ENCODE results near the gene MITF.
A peak's percentile ranks its signal among the peaks of the same experiment; 100 is the strongest.

The MITF gene, protein sequence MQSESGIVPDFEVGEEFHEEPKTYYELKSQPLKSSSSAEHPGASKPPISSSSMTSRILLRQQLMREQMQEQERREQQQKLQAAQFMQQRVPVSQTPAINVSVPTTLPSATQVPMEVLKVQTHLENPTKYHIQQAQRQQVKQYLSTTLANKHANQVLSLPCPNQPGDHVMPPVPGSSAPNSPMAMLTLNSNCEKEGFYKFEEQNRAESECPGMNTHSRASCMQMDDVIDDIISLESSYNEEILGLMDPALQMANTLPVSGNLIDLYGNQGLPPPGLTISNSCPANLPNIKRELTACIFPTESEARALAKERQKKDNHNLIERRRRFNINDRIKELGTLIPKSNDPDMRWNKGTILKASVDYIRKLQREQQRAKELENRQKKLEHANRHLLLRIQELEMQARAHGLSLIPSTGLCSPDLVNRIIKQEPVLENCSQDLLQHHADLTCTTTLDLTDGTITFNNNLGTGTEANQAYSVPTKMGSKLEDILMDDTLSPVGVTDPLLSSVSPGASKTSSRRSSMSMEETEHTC

DNA sequence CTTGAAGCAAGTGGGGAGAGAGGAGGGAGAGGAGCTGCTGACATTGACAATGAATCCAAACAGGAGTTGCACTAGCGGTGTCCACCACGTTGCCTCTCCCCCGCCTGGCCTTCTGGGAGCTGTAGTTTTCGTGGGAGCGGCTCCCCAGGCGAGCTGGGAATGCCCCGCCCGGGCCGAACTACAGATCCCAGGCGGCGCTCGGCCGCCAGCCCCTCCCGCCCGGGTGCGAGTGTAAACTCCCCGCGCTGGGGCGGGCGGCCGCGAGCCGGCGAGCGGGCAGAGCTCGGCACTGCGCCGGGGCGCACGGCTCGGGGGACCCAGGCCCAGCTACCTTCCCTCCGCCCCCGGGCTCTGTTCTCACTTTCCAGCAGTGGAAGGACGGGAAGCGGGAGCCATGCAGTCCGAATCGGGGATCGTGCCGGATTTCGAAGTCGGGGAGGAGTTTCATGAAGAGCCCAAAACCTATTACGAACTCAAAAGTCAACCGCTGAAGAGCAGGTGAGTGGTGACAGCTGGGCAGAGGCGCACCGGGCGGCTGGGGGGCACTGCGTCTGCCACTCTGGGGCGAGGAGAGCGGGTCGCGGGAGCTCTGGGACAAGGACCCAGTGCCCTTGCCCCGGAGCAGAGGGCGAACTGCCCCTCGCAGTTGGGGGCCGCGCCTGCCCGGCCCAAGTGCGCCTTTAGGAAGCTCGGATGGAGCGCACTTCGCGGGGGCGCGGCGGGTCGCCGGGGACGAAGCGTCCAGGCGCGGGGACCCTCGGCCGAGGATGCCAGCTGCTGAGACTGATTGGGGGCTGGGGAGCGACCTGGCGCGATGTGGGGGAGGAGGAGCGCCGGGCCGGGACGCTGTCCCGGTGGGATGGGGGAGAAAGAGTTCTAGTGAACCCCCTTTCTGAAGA lies at the start of gene MITF:
MITF (plus strand) TSS at position 261 of the 899 bp plus-strand sequence; CDS start at position 395, 134 bp downstream.
- peak within 1 kb of the TSS; percentile 95 for H3K4me3 ChIP-seq (ENCODE audit: low read depth, low read length)
- H3K4me1 ChIP-seq (ENCODE audit: control insufficient read depth, insufficient read depth, low read length): peaks cover 16% of the 10 kb centered on the region
- peaks cover 42% of the 10 kb centered on the region for H3K27me3 ChIP-seq (ENCODE audit: control insufficient read depth, insufficient read depth, low read length)
- H3K9me3 ChIP-seq (ENCODE audit: control insufficient read depth, insufficient read depth, low read length): no peaks in the 10 kb centered on the region
- H3K27ac ChIP-seq (ENCODE audit: low read depth, low read length): no peak within 1 kb of the TSS
- no peak within 1 kb of the TSS for H3K9ac ChIP-seq (ENCODE audit: low read depth, low read length)
- H3K36me3 ChIP-seq (ENCODE audit: control insufficient read depth, insufficient read depth, low read length): no peaks in the 10 kb centered on the region

DNA sequence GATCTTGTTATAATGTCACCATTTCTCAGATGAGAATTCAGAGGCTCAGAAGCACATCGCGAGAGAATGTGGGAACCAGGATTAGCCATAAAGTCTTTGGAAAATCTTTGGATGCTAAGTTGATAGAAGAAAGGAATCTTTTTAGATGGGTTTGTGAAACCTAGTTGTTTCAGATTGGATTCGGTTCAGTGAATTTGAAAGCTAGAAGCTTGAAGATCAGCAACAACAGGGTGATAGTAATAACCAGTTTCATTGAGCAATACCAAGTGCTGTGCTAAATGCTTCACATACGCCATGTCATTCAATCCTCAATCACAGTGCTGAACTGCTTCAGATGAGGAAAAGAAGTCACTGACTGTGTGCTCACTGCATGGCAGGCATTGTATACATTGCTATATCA lies 47.4 kb upstream of the MITF start:
- no peak overlapping the region for H3K4me3 ChIP-seq (ENCODE audit: low read depth, low read length)

DNA sequence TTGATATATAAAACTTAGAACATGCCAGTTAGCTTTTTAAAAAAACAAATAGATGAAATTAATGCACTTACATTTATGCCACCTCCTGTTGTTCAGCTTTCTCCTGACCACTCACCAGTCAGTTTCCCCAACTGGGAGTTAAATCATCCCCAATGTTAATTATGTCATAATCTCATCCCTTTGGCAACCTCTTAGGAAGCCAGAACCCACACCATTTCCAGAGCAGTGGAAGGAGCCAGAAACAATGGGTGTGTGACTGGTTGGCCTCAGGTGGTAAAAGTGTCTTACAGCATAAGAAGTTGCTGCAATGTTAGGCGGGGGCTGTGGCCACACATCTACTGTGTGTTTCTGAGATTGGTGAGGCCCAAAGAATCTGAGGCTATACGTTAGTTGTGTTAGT lies 46.5 kb upstream of the MITF start:
- no peak overlapping the region for H3K27ac ChIP-seq (ENCODE audit: low read depth, low read length)

More for the DNA sequence above, 47.4 kb upstream of the MITF start:
- H3K27ac ChIP-seq (ENCODE audit: low read depth, low read length): no peak overlapping the region
- H3K4me1 ChIP-seq (ENCODE audit: control insufficient read depth, insufficient read depth, low read length): no peaks in the 10 kb centered on the region
- H3K36me3 ChIP-seq (ENCODE audit: control insufficient read depth, insufficient read depth, low read length): no peaks in the 10 kb centered on the region
- no peaks in the 10 kb centered on the region for H3K9me3 ChIP-seq (ENCODE audit: control insufficient read depth, insufficient read depth, low read length)
- H3K9ac ChIP-seq (ENCODE audit: low read depth, low read length): no peak overlapping the region
- peaks cover 7% of the 10 kb centered on the region for H3K27me3 ChIP-seq (ENCODE audit: control insufficient read depth, insufficient read depth, low read length)

DNA sequence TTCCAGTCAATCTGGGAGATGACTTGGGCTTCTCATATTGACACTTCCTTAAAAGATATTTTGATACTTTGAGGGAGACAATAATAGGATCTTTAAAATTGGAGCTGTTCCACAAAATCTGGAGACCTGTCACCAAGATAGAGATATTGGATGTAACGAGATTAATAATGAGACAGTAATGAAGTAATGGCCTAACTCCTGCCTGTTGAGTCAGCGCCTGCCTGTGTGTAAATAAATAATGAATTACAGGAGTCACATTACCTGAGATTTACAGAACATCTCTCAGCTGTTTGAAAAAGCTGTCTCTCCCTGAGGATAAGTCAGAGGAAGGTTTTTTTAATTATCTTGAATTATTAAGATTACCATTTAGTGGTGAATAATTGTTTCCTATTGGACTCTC lies 43.8 kb upstream of the MITF start:
- Histone ChIP-seq H3K9me3 (ENCODE audit: control insufficient read depth, insufficient read depth, low read length) (no peaks in the 10 kb centered on the region), H3K27ac (ENCODE audit: low read depth, low read length) (no peak overlapping the region), H3K9ac (ENCODE audit: low read depth, low read length) (no peak overlapping the region), H3K4me1 (ENCODE audit: control insufficient read depth, insufficient read depth, low read length) (no peaks in the 10 kb centered on the region), H3K27me3 (ENCODE audit: control insufficient read depth, insufficient read depth, low read length) (no peaks in the 10 kb centered on the region), H3K4me3 (ENCODE audit: low read depth, low read length) (no peak overlapping the region), H3K36me3 (ENCODE audit: control insufficient read depth, insufficient read depth, low read length) (no peaks in the 10 kb centered on the region)

More for the DNA sequence above, 46.5 kb upstream of the MITF start:
- Histone ChIP-seq H3K27me3 (ENCODE audit: control insufficient read depth, insufficient read depth, low read length) (peaks cover 3% of the 10 kb centered on the region; the same call in 1 of the 2 replicates), H3K36me3 (ENCODE audit: control insufficient read depth, insufficient read depth, low read length) (no peaks in the 10 kb centered on the region), H3K9me3 (ENCODE audit: control insufficient read depth, insufficient read depth, low read length) (no peaks in the 10 kb centered on the region), H3K4me1 (ENCODE audit: control insufficient read depth, insufficient read depth, low read length) (no peaks in the 10 kb centered on the region), H3K4me3 (ENCODE audit: low read depth, low read length) (no peak overlapping the region), H3K9ac (ENCODE audit: low read depth, low read length) (no peak overlapping the region)

DNA sequence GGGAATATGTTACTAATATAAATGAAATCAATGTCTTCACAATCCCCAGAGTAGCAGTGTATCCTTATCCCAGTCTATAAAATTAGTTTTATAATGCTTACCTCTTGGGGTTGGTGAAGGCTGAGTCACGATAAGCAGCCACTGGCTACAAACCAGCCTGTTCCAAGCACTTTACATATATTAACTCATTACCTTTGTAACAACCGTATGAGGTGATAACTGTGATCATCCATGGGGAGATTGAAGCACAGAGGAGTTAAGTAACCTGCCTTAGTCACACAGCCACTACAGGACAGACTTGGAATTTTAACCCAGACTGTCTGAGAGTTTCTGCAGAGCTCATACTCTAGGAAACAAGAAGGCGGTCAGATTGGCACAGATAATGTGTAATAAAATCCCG lies 43.3 kb upstream of the MITF start:
- Histone ChIP-seq H3K27me3 (ENCODE audit: control insufficient read depth, insufficient read depth, low read length) (no peaks in the 10 kb centered on the region), H3K9ac (ENCODE audit: low read depth, low read length) (no peak overlapping the region)

DNA sequence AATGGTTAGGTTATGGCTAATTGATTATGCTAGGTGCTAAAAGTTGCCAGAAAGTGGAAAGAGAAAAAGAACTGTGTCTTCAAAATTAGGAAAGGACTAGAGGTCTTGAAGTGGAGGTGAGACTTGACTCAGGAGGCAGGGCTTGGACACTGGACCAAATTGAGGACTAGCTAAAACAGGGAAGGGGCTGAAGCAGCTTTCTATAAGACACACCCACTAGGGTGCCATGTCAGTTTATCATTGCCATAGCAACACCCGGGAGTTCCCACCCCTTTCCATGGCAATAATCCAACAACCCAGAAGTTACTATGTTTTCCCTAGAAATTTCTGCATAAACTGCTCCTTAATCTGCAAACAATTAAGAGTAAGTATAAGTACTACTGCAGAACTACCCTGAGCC lies 42.9 kb upstream of the MITF start:
- H3K9ac ChIP-seq (ENCODE audit: low read depth, low read length): no peak overlapping the region
- H3K27me3 ChIP-seq (ENCODE audit: control insufficient read depth, insufficient read depth, low read length): no peaks in the 10 kb centered on the region
- no peaks in the 10 kb centered on the region for H3K9me3 ChIP-seq (ENCODE audit: control insufficient read depth, insufficient read depth, low read length)
- H3K36me3 ChIP-seq (ENCODE audit: control insufficient read depth, insufficient read depth, low read length): no peaks in the 10 kb centered on the region
- no peak overlapping the region for H3K4me3 ChIP-seq (ENCODE audit: low read depth, low read length)
- H3K27ac ChIP-seq (ENCODE audit: low read depth, low read length): no peak overlapping the region
- no peaks in the 10 kb centered on the region for H3K4me1 ChIP-seq (ENCODE audit: control insufficient read depth, insufficient read depth, low read length)

More for the DNA sequence above, 43.3 kb upstream of the MITF start:
- Histone ChIP-seq H3K4me1 (ENCODE audit: control insufficient read depth, insufficient read depth, low read length) (no peaks in the 10 kb centered on the region), H3K4me3 (ENCODE audit: low read depth, low read length) (no peak overlapping the region), H3K9me3 (ENCODE audit: control insufficient read depth, insufficient read depth, low read length) (no peaks in the 10 kb centered on the region), H3K27ac (ENCODE audit: low read depth, low read length) (no peak overlapping the region), H3K36me3 (ENCODE audit: control insufficient read depth, insufficient read depth, low read length) (no peaks in the 10 kb centered on the region)

DNA sequence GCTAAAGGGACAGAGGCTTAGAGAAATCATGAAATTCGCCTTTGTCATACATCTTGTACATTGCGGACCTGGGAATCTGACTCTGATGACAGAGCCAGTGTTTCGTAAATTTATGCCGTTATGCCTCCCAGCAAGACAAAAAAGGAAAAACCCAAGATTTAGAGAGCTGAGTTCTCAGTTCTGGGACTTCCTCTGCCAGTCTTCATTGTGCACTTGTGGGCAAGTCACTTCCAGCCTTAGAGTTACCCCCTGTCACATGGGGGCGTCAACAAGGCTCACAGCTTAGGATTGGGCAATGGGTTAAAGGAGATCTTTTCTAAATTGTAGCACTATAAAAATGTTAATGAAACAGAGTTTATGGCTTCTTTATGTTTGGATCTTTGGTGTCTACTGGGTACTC lies 41.9 kb upstream of the MITF start:
- no peaks in the 10 kb centered on the region for H3K36me3 ChIP-seq (ENCODE audit: control insufficient read depth, insufficient read depth, low read length)
- no peak overlapping the region for H3K9ac ChIP-seq (ENCODE audit: low read depth, low read length)
- no peaks in the 10 kb centered on the region for H3K4me1 ChIP-seq (ENCODE audit: control insufficient read depth, insufficient read depth, low read length)
- no peak overlapping the region for H3K4me3 ChIP-seq (ENCODE audit: low read depth, low read length)
- H3K27ac ChIP-seq (ENCODE audit: low read depth, low read length): no peak overlapping the region
- H3K27me3 ChIP-seq (ENCODE audit: control insufficient read depth, insufficient read depth, low read length): no peaks in the 10 kb centered on the region
- no peaks in the 10 kb centered on the region for H3K9me3 ChIP-seq (ENCODE audit: control insufficient read depth, insufficient read depth, low read length)

DNA sequence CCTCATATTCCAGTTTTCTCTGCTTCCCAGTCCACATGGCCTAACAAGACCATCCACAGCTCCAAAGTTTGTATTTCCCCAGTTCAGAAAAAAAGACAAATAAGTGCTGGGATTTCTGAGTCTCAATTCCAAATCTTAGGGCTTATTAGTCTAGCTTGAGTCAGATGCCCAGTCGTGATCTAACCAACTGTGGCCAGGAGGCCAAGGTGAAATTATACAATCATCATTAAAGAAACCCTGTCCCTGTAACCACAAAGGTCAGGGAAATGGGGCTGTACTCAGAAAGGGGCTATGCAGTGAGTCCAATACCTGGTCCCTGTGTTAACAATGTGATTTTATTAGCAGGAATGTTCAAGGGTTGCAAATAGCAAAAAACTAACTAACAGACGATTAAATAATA lies 40.5 kb upstream of the MITF start:
- no peaks in the 10 kb centered on the region for H3K4me1 ChIP-seq (ENCODE audit: control insufficient read depth, insufficient read depth, low read length)
- H3K27ac ChIP-seq (ENCODE audit: low read depth, low read length): no peak overlapping the region
- no peaks in the 10 kb centered on the region for H3K9me3 ChIP-seq (ENCODE audit: control insufficient read depth, insufficient read depth, low read length)
- H3K36me3 ChIP-seq (ENCODE audit: control insufficient read depth, insufficient read depth, low read length): no peaks in the 10 kb centered on the region
- no peak overlapping the region for H3K9ac ChIP-seq (ENCODE audit: low read depth, low read length)
- H3K4me3 ChIP-seq (ENCODE audit: low read depth, low read length): no peak overlapping the region
- H3K27me3 ChIP-seq (ENCODE audit: control insufficient read depth, insufficient read depth, low read length): no peaks in the 10 kb centered on the region

DNA sequence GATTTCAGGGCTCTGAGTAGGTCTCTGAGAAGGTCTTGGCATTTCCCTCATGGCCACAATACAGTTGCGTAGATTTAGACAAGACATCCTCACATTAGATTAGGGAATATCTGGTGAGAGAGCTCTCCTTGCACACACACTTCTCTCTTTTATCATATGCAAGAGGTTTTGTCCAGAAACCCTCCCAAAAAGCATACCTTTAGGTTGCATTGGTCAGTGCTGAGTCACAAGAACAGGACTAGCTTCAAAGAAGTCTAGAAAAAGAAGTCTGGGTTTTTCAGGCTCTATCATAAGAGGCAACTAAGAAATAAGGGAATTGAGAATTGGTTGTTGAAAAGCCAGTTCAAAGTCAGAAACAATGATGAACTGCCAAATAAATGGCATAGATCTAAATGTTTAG lies 40.1 kb upstream of the MITF start:
- Histone ChIP-seq H3K4me1 (ENCODE audit: control insufficient read depth, insufficient read depth, low read length) (no peaks in the 10 kb centered on the region), H3K27ac (ENCODE audit: low read depth, low read length) (no peak overlapping the region), H3K27me3 (ENCODE audit: control insufficient read depth, insufficient read depth, low read length) (no peaks in the 10 kb centered on the region), H3K4me3 (ENCODE audit: low read depth, low read length) (no peak overlapping the region), H3K9me3 (ENCODE audit: control insufficient read depth, insufficient read depth, low read length) (no peaks in the 10 kb centered on the region), H3K9ac (ENCODE audit: low read depth, low read length) (no peak overlapping the region), H3K36me3 (ENCODE audit: control insufficient read depth, insufficient read depth, low read length) (no peaks in the 10 kb centered on the region)

DNA sequence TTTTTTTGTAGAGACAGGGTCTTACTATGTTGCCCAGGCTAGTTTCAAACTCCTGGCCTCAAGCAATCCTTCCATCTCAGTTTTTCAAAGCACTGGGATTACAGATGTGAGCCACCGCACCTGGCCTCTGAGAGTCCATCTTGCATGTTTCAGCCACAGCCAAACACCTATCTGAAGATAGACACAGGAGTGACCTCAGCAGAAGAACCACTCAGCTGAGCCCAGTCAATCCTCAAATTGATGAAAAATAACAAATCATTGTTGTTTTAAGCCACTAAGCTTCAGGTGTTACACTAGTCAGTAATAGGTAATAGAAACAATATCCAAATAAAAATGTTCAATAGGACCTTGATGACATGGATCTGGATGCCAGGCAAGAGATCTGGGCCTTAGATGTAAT lies 38.3 kb upstream of the MITF start:
- Histone ChIP-seq H3K27me3 (ENCODE audit: control insufficient read depth, insufficient read depth, low read length) (no peaks in the 10 kb centered on the region), H3K4me1 (ENCODE audit: control insufficient read depth, insufficient read depth, low read length) (no peaks in the 10 kb centered on the region), H3K4me3 (ENCODE audit: low read depth, low read length) (no peak overlapping the region), H3K9me3 (ENCODE audit: control insufficient read depth, insufficient read depth, low read length) (no peaks in the 10 kb centered on the region), H3K9ac (ENCODE audit: low read depth, low read length) (no peak overlapping the region), H3K36me3 (ENCODE audit: control insufficient read depth, insufficient read depth, low read length) (no peaks in the 10 kb centered on the region), H3K27ac (ENCODE audit: low read depth, low read length) (no peak overlapping the region)

Data from HUES48 (cell line).